Activated T-cell treated with anti-CD3 and anti-CD28 coated beads, Interleukin-2, amount 50 U/mL, for 72 hours (primary cell): ENCODE results near the gene STX12. TPM values are rescaled to one million over a fixed set of nuclear protein-coding genes. Genes with fewer than 3 reads are reported as not detected.
A peak's percentile ranks its signal among the peaks of the same experiment; 100 is the strongest.
"Not testable (repeated sequence)": the region's sequence is repeated elsewhere in the genome, so short reads cannot be mapped to it uniquely, and the experiment has no call there.

Experiments
- ATAC-seq, 2 donors: fragments of 150-1000 bp; cut with Tn5 transposase; replicated peaks in 1 of 2; 2 replicates each; pipeline ENCODE4 v1.10.0; 2021; ENCODE audit warnings: moderate library complexity in 2 of 2, mild to moderate bottlenecking in 1 of 2
- DNase-seq, 2 donors: peaks; one replicate each; pipeline ENCODE4 v3.0.0; 2021 to 2022; ENCODE audit warnings: mixed read lengths in 1 of 2
- H3K27ac Mint-ChIP-seq: one replicate; pipeline ENCODE4 v1.8.0; 2022; ENCODE audit warnings: mild to moderate bottlenecking, moderate library complexity, mixed read lengths
- H3K27me3 Mint-ChIP-seq: one replicate; pipeline ENCODE4 v1.8.0; 2022; ENCODE audit warnings: low read depth, mixed read lengths
- H3K36me3 Mint-ChIP-seq, 2 donors: one replicate each; pipeline ENCODE4 v1.8.0; 2022; ENCODE audit warnings: mixed read lengths in 2 of 2, mild to moderate bottlenecking in 1 of 2; ENCODE audit not compliant: insufficient read depth in 2 of 2
- H3K4me1 Mint-ChIP-seq: one replicate; pipeline ENCODE4 v1.8.0; 2022; ENCODE audit warnings: low read depth, mixed read lengths
- H3K4me3 Mint-ChIP-seq, 2 donors: one replicate each; pipeline ENCODE4 v1.8.0; 2022; ENCODE audit warnings: mild to moderate bottlenecking in 2 of 2, mixed read lengths in 2 of 2, moderate library complexity in 2 of 2
- H3K9me3 Mint-ChIP-seq, 2 donors: one replicate each; pipeline ENCODE4 v1.8.0; 2022; ENCODE audit warnings: mixed read lengths in 2 of 2
- total RNA-seq, 2 donors: library from RNA; stranded (reverse); gene quantifications; one replicate each; pipeline ENCODE4 v1.2.3, GENCODE V29; 2022

Gene STX12
- total RNA-seq, 2 donors from 2014 or later = 24.7 to 25.0 TPM

DNA sequence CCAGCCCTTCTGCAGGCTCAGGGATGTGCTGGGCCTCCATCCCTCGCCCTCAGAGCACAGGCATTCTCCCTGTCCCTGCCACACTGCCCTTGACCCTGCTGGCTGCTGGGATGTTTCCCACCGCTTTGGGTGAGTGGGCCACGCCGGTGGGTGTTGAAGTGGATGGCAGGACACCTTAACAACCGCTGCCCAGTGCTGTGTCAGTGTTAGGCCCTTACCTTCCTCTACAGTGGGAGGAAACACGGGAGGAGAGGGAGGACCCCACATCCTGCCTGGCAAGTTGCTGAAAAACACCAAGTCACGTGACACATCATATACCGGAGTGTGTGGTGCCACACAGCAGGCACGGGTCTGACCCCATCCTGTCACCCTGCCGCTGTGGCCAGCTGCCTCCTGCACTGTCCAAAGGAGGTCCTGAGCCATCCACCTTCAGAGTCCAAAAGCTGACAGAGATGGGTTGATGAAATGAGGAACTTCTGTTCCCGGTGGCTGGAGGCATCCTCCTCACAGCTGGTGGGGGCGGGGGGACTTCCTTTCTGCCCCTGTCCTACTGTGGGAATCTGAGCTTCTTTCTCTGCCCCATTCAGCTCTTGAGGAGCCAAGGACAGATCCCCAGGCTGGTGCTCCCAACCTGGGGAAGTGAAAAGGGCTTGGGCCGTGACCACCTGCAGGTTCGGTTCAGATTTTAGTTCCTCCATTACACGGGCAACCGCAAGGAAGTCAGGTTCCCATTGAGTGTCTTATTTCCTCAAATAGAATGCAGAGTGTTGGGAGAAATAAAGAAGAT, 96.1 kb downstream of the STX12 start:
- Mint-ChIP-seq H3K27me3 (no peaks in the 10 kb centered on the region), H3K4me1 (peaks cover 54% of the 10 kb centered on the region), H3K36me3 (peaks cover 1 to 4% of the 10 kb centered on the region in 2 donors), H3K9me3 (no peaks in the 10 kb centered on the region), H3K4me3 (peak overlapping the region; percentile 81 to 87), H3K27ac (peak overlapping the region; percentile 93)
- DNase-seq (peak; percentile 74 to 77), ATAC-seq (peak; percentile 70 to 73)

- Mint-ChIP-seq H3K9me3 (no peaks in the 10 kb centered on the region), H3K27ac (peak overlapping the region; percentile 93), H3K4me3 (peak overlapping the region; percentile 81 to 87), H3K36me3 (peaks cover 1 to 4% of the 10 kb centered on the region in 2 donors), H3K4me1 (peaks cover 54% of the 10 kb centered on the region), H3K27me3 (no peaks in the 10 kb centered on the region)
- no peak for ATAC-seq
- no peak for DNase-seq
These were observed 96.7 kb downstream of the STX12 start for GRCh38 chr1:27869719-27870085.

- peak overlapping the region; percentile 42 for H3K27ac Mint-ChIP-seq
These were observed 98.1 kb downstream of the STX12 start for GRCh38 chr1:27871076-27871475.

GRCh38 chr1:27872059-27872801, 99.2 kb downstream of the STX12 start, which contains the start of gene THEMIS2:
Gene THEMIS2 (plus strand): TSS chr1:27872544. CDS start chr1:27872572, 28 bp downstream.
- Mint-ChIP-seq H3K27me3 (no peaks in the 10 kb centered on the region), H3K4me1 (peaks cover 53% of the 10 kb centered on the region), H3K36me3 (peaks cover 1 to 8% of the 10 kb centered on the region in 2 donors), H3K4me3 (peak within 1 kb of the TSS; percentile 93 to 97), H3K9me3 (no peaks in the 10 kb centered on the region), H3K27ac (peak within 1 kb of the TSS; percentile 79)
- DNase-seq (peak; percentile 85 to 86), ATAC-seq (peak; percentile 72 to 83)

More at GRCh38 chr1:27871076-27871475, 98.1 kb downstream of the STX12 start:
- DNase-seq, H3K9me3 Mint-ChIP-seq, H3K4me3 Mint-ChIP-seq, H3K27me3 Mint-ChIP-seq, H3K36me3 Mint-ChIP-seq, ATAC-seq: not testable (repeated sequence)
- peaks cover 57% of the 10 kb centered on the region for H3K4me1 Mint-ChIP-seq

- Mint-ChIP-seq H3K4me3 (peak overlapping the region; percentile 93 to 97), H3K9me3 (no peaks in the 10 kb centered on the region), H3K4me1 (peaks cover 56% of the 10 kb centered on the region), H3K27me3 (no peaks in the 10 kb centered on the region), H3K27ac (peak overlapping the region; percentile 79), H3K36me3 (peaks cover 1 to 8% of the 10 kb centered on the region in 2 donors)
- ATAC-seq = peak; percentile 36
- DNase-seq = peak; percentile 45 to 53
These were observed 100.0 kb downstream of the STX12 start for GRCh38 chr1:27872802-27873551.

- H3K36me3 Mint-ChIP-seq = peaks cover 3 to 15% of the 10 kb centered on the region in 2 donors
- H3K9me3 Mint-ChIP-seq = no peaks in the 10 kb centered on the region
- ATAC-seq (no peak), DNase-seq (no peak)
- no peaks in the 10 kb centered on the region for H3K27me3 Mint-ChIP-seq
- H3K27ac Mint-ChIP-seq = peak overlapping the region; percentile 79
- H3K4me3 Mint-ChIP-seq = peak overlapping the region; percentile 93 to 97
- H3K4me1 Mint-ChIP-seq = peaks cover 54% of the 10 kb centered on the region
These were observed 100.8 kb downstream of the STX12 start for GRCh38 chr1:27873671-27874384.

Other genes with a start within 250 kb of the STX12 start
- gene AHDC1, start 169.1 kb upstream of the STX12 start, total RNA-seq = 1 to 10 TPM; 8.4 to 9.3 TPM
- gene FGR, start 138.0 kb upstream of the STX12 start, total RNA-seq = 1 to 10 TPM in 1 of 2 donors, under 1 TPM in 1; 0.62 to 2.1 TPM
- 10 to 100 TPM; 19.3 to 56.1 TPM for gene IFI6, start 101.0 kb upstream of the STX12 start, total RNA-seq
- gene FAM76A, start 47.3 kb upstream of the STX12 start, total RNA-seq = 10 to 100 TPM; 12.4 to 15.3 TPM
- 10 to 100 TPM; 58.4 to 59.0 TPM for gene PPP1R8, start 57.6 kb downstream of the STX12 start, total RNA-seq
- gene THEMIS2, start 99.3 kb downstream of the STX12 start, total RNA-seq = 10 to 100 TPM; 26.0 to 81.0 TPM
- 10 to 100 TPM; 84.7 to 96.1 TPM for gene RPA2, start 141.4 kb downstream of the STX12 start, total RNA-seq
- 1 to 10 TPM in 1 of 2 donors, under 1 TPM in 1; 0.41 to 1.5 TPM for gene SMPDL3B, start 161.8 kb downstream of the STX12 start, total RNA-seq
- gene XKR8, start 186.8 kb downstream of the STX12 start, total RNA-seq = 10 to 100 TPM in 1 of 2 donors, 1 to 10 TPM in 1; 8.7 to 18.9 TPM